ENCODE data around the gene DAPK1. TPM values are rescaled to one million over a fixed set of nuclear protein-coding genes. Genes with fewer than 3 reads are reported as not detected.
"Not testable (repeated sequence)": the region's sequence is repeated elsewhere in the genome, so short reads cannot be mapped to it uniquely, and the experiment has no call there.

DAPK1 gene
- total and polyA plus RNA-seq, 3 experiments from 2014 or later, result 3.7 to 4.3 TPM; not detected in 1

DNA sequence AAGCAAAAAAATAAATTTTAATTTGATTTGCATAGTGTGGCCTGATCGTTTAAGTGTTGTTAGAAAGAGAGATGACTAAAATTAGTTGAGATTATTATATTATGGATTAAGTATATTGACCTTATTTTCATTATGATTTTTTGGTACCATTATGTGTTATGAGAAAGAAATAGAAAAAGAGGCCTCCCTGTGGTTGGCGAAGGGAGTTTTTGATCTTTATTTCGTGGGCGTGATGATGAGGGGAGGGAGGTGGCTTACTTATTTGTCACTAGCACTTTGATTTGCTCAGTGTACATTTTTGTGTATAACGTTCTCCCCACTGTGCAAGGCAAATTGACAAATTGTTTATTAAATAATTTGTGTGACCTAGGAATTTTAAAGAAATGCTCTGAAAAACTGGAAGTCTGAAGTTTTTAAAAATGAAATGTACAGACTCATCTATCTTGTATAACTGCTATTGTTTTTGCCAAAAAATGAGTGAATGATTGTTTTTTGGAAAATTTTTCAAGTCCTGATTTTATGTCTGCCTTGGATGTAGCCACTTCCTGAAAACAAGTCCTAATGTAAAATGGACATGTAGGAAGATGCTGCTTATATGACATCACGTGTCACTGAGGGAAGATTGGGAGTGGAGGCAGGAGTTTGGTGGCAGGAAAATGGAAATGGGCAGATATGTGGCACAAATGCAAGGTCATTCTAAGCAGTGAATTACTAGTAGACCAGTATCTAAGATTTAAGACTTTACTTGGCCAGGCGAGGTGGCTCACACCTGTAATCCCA lies 3.0 kb downstream of the DAPK1 start:
- ChIA-PET POLR2A (no interaction called here), CTCF (no interaction called here)
- peaks cover 19 to 46% of the 10 kb centered on the region in 2 donors for H3K27me3 Mint-ChIP-seq
- H3K4me1 Mint-ChIP-seq, result peaks cover 0 to 7% (median 2%) of the 10 kb centered on the region in 3 donors
- no peak overlapping the region for H3K4me3 ChIP-seq (ENCODE audit: low read length)
- no peaks in the 10 kb centered on the region for H3K27me3 ChIP-seq (ENCODE audit: insufficient read depth, low read length, poor library complexity, severe bottlenecking)
- no peak for DNase-seq
- no peaks in the 10 kb centered on the region for H3K4me1 ChIP-seq (ENCODE audit: insufficient read depth, low read length)
- H3K36me3 ChIP-seq (ENCODE audit: insufficient read depth, low read length), result no peaks in the 10 kb centered on the region
- no peaks in the 10 kb centered on the region for H3K36me3 Mint-ChIP-seq
- no peaks in the 10 kb centered on the region for H3K9me3 ChIP-seq (ENCODE audit: low read length)
- peaks cover 0 to 3% (median 0%) of the 10 kb centered on the region in 5 donors for H3K9me3 Mint-ChIP-seq
- H3K4me3 Mint-ChIP-seq, result no peak overlapping the region
- no peak overlapping the region for H3K27ac ChIP-seq (ENCODE audit: low read depth, low read length)
- no peak overlapping the region for H3K27ac Mint-ChIP-seq

DNA sequence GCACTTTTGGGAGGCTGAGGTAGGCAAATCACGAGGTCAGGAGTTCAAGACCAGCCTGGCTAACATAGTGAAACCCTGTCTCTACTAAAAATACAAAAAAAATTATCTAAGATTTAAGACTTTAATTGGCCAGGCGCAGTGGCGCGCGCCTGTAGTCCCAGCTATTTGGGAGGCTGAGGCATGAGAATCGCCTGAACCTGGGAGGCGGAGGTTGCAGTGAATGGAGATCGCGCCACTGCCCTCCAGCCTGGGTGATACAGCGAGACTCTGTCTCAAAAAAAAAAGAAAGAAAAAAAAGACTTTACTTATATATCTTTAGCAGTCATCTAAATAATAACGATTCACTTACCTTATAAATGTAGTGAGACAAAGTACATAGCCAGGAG lies 3.6 kb downstream of the DAPK1 start:
- DNase-seq; POLR2A ChIA-PET; H3K27me3 ChIP-seq (ENCODE audit: insufficient read depth, low read length, poor library complexity, severe bottlenecking); H3K4me3 ChIP-seq (ENCODE audit: low read length); H3K4me1 ChIP-seq (ENCODE audit: insufficient read depth, low read length); H3K27ac ChIP-seq (ENCODE audit: low read depth, low read length); H3K4me3 Mint-ChIP-seq; H3K27ac Mint-ChIP-seq; H3K36me3 ChIP-seq (ENCODE audit: insufficient read depth, low read length); H3K9me3 ChIP-seq (ENCODE audit: low read length); H3K36me3 Mint-ChIP-seq; H3K9me3 Mint-ChIP-seq; H3K4me1 Mint-ChIP-seq: not testable (repeated sequence)
- peaks cover 18 to 40% of the 10 kb centered on the region in 2 donors for H3K27me3 Mint-ChIP-seq
- CTCF ChIA-PET, result interaction anchor here (0.6 kb wide), 1 partner anchor 167 kb away, joined by 3 read pairs; no protein-coding TSS in a partner anchor

DNA sequence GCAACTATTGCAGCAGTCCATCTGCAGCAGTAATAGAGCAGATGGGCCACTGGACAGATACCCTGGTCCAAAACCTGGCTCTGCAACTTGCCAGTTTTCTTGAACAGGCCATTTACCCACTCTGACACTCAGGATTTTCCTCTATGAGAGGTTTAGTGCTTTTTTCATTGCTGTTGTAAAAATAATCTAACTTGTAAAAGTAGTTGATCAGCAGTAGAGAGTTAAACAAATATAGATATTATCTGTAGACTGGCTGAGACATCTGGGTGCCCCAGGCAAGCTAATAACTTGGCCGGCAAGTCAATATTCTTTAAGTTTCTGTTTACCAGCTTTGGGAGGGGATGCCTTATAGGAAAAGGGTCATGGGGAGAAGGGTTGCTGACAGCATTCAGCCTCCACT lies 4.1 kb downstream of the DAPK1 start:
- peaks cover 0 to 3% (median 0%) of the 10 kb centered on the region in 5 donors for H3K9me3 Mint-ChIP-seq
- peaks cover 18 to 37% of the 10 kb centered on the region in 2 donors for H3K27me3 Mint-ChIP-seq
- H3K4me3 Mint-ChIP-seq, result no peak overlapping the region
- Histone ChIP-seq H3K27me3 (ENCODE audit: insufficient read depth, low read length, poor library complexity, severe bottlenecking) (no peaks in the 10 kb centered on the region), H3K36me3 (ENCODE audit: insufficient read depth, low read length) (no peaks in the 10 kb centered on the region), H3K4me3 (ENCODE audit: low read length) (no peak overlapping the region), H3K4me1 (ENCODE audit: insufficient read depth, low read length) (no peaks in the 10 kb centered on the region), H3K9me3 (ENCODE audit: low read length) (no peaks in the 10 kb centered on the region), H3K27ac (ENCODE audit: low read depth, low read length) (no peak overlapping the region)
- ChIA-PET CTCF (interaction anchor here (0.6 kb wide), 1 partner anchor 166 kb away, joined by 3 read pairs; no protein-coding TSS in a partner anchor), POLR2A (no interaction called here)
- peaks cover 0 to 7% (median 2%) of the 10 kb centered on the region in 3 donors for H3K4me1 Mint-ChIP-seq
- H3K36me3 Mint-ChIP-seq, result no peaks in the 10 kb centered on the region
- DNase-seq, result no peak
- no peak overlapping the region for H3K27ac Mint-ChIP-seq

DNA sequence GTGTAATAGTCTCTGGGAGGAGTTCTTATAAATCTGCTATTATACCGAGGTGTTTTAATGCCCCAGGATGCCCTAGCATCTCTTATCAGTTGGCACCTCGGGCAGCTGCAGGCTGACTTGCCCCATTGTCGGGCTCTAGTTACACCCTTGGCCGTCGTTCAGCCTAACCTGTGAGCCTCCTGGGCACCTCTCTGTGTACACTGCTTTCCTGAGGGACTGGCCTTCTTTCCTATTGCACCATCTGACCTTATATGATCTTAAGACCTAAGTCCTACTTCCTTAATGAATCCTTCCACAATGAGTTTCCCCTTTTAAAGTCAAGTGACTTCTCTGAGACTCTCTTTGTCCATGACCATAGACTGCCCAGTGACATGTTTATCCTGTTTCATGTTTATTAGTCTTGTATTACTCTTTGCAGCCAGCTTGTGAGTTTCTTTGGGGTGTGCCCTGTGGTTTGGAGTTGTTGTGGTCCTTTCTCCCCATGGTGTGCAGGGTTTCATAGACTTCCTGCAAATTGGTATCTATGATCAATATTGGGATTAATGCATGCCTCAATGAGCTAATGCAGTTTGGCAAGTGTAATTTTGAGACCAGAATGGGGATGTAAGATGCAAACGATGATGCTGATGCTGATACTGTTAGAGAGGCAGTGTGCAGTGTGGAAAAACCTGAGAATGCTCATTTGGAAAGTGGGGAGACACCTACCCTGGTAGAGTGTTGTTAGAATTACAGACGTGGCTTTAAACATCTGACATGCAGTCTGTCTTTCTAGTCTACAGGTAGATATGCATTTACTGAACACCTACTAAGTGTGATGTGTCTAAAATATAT lies 4.9 kb downstream of the DAPK1 start:
- H3K36me3 Mint-ChIP-seq, result no peaks in the 10 kb centered on the region
- no peaks in the 10 kb centered on the region for H3K27me3 ChIP-seq (ENCODE audit: insufficient read depth, low read length, poor library complexity, severe bottlenecking)
- no peaks in the 10 kb centered on the region for H3K4me1 ChIP-seq (ENCODE audit: insufficient read depth, low read length)
- no peak for DNase-seq
- no peak overlapping the region for H3K4me3 Mint-ChIP-seq
- no peak overlapping the region for H3K4me3 ChIP-seq (ENCODE audit: low read length)
- peaks cover 0 to 3% (median 0%) of the 10 kb centered on the region in 5 donors for H3K9me3 Mint-ChIP-seq
- peaks cover 13 to 31% of the 10 kb centered on the region in 2 donors for H3K27me3 Mint-ChIP-seq
- ChIA-PET CTCF (no interaction called here), POLR2A (no interaction called here)
- H3K36me3 ChIP-seq (ENCODE audit: insufficient read depth, low read length), result no peaks in the 10 kb centered on the region
- no peak overlapping the region for H3K27ac ChIP-seq (ENCODE audit: low read depth, low read length)
- H3K9me3 ChIP-seq (ENCODE audit: low read length), result no peaks in the 10 kb centered on the region
- H3K27ac Mint-ChIP-seq, result no peak overlapping the region
- H3K4me1 Mint-ChIP-seq, result peaks cover 0 to 4% (median 1%) of the 10 kb centered on the region in 3 donors

DNA sequence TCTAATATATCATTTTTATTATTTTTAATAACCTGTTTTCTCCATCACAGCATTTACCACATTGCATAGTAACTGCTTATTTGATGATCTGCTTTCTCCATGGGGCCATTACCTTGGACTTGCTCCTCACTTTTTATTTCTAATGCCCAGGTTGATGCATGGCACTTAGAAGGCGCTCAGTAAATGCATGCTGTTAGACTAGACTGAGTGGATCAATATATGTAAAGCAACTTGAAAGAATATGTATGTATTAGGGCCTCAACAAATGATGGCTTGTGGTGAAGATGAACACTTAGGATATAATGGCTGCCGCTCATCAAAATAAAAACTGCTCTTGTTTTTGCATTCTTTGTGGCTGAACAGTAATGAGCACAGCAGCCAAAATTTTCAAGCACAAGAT lies 5.8 kb downstream of the DAPK1 start:
- CTCF ChIA-PET, result no interaction called here
- POLR2A ChIA-PET, result no interaction called here
- no peaks in the 10 kb centered on the region for H3K36me3 Mint-ChIP-seq

DNA sequence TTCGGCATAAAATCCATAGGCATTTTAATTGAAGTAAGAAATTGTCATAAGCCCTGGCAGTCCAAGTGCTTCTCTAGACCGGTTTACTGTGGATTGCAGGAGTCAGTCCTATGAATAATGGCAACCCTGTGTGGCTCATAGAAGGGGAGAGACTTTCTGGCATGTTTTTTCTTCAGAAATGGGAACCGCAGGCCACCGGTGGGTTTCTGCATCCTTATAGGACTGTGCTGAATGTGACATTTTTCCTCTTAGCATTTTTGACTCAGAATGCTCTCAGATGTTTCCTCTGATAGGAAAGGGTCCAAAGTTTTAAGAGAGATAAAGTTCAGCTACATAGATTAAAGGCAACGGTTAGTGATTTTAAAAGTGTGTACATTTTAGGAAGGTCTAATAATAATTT lies 6.3 kb downstream of the DAPK1 start:
- H3K4me1 ChIP-seq (ENCODE audit: insufficient read depth, low read length), result no peaks in the 10 kb centered on the region
- Mint-ChIP-seq H3K9me3 (peaks cover 0 to 3% (median 0%) of the 10 kb centered on the region in 5 donors), H3K36me3 (no peaks in the 10 kb centered on the region), H3K27ac (no peak overlapping the region), H3K27me3 (peaks cover 11 to 28% of the 10 kb centered on the region in 2 donors), H3K4me1 (peaks cover 0 to 3% (median under 1%) of the 10 kb centered on the region in 3 donors), H3K4me3 (no peak overlapping the region)
- ChIA-PET CTCF (no interaction called here), POLR2A (no interaction called here)
- no peak overlapping the region for H3K27ac ChIP-seq (ENCODE audit: low read depth, low read length)
- no peak overlapping the region for H3K4me3 ChIP-seq (ENCODE audit: low read length)
- H3K27me3 ChIP-seq (ENCODE audit: insufficient read depth, low read length, poor library complexity, severe bottlenecking), result no peaks in the 10 kb centered on the region
- DNase-seq, result no peak
- no peaks in the 10 kb centered on the region for H3K36me3 ChIP-seq (ENCODE audit: insufficient read depth, low read length)
- H3K9me3 ChIP-seq (ENCODE audit: low read length), result no peaks in the 10 kb centered on the region

More for the DNA sequence above, 5.8 kb downstream of the DAPK1 start:
- no peaks in the 10 kb centered on the region for H3K27me3 ChIP-seq (ENCODE audit: insufficient read depth, low read length, poor library complexity, severe bottlenecking)
- Mint-ChIP-seq H3K4me1 (peaks cover 0 to 4% (median 1%) of the 10 kb centered on the region in 3 donors), H3K9me3 (peaks cover 0 to 3% (median 0%) of the 10 kb centered on the region in 5 donors), H3K27ac (no peak overlapping the region), H3K4me3 (no peak overlapping the region), H3K27me3 (peaks cover 13 to 31% of the 10 kb centered on the region in 2 donors)
- H3K36me3 ChIP-seq (ENCODE audit: insufficient read depth, low read length), result no peaks in the 10 kb centered on the region
- no peaks in the 10 kb centered on the region for H3K9me3 ChIP-seq (ENCODE audit: low read length)
- H3K27ac ChIP-seq (ENCODE audit: low read depth, low read length), result no peak overlapping the region
- no peak overlapping the region for H3K4me3 ChIP-seq (ENCODE audit: low read length)
- H3K4me1 ChIP-seq (ENCODE audit: insufficient read depth, low read length), result no peaks in the 10 kb centered on the region
- DNase-seq, result no peak

DNA sequence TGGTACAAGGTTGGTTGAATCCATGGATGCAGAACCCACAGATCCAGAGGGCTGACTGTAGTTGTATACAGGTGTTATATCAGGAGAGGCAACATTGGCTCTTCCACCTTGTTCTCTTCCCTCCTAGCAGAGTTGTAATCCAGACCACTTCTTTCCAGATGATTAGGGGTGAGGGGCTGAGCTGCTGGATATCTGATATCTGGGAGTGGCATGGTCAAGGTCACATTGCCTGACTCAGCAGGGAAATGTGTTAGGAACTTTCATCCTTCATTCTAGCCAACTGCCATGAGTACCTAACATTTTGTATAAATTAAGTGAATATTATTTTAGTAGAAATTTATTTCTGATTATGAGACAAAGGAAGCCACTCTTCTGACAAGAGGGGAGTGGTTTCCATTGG lies 7.3 kb downstream of the DAPK1 start:
- no peaks in the 10 kb centered on the region for H3K4me1 ChIP-seq (ENCODE audit: insufficient read depth, low read length)
- H3K4me3 Mint-ChIP-seq, result no peak overlapping the region
- H3K36me3 ChIP-seq (ENCODE audit: insufficient read depth, low read length), result no peaks in the 10 kb centered on the region
- no peak for DNase-seq
- no peak overlapping the region for H3K4me3 ChIP-seq (ENCODE audit: low read length)
- no peak overlapping the region for H3K27ac Mint-ChIP-seq
- no peak overlapping the region for H3K27ac ChIP-seq (ENCODE audit: low read depth, low read length)
- H3K36me3 Mint-ChIP-seq, result no peaks in the 10 kb centered on the region
- H3K9me3 ChIP-seq (ENCODE audit: low read length), result no peaks in the 10 kb centered on the region
- POLR2A ChIA-PET, result no interaction called here
- no peaks in the 10 kb centered on the region for H3K4me1 Mint-ChIP-seq
- no peaks in the 10 kb centered on the region for H3K27me3 ChIP-seq (ENCODE audit: insufficient read depth, low read length, poor library complexity, severe bottlenecking)
- H3K27me3 Mint-ChIP-seq, result peaks cover 4 to 18% of the 10 kb centered on the region in 2 donors
- no peaks in the 10 kb centered on the region for H3K9me3 Mint-ChIP-seq
- CTCF ChIA-PET, result no interaction called here

Measured in CD8-positive, alpha-beta memory T cell (primary cell).